ENCODE data around the gene TSPO. TPM values are rescaled to one million over a fixed set of nuclear protein-coding genes. Genes with fewer than 3 reads are reported as not detected.

TSPO gene
- total RNA-seq, 4 donors from 2014 or later, result 276 to 910 (median 610) TPM

- TF ChIP-seq, protein P1, sequence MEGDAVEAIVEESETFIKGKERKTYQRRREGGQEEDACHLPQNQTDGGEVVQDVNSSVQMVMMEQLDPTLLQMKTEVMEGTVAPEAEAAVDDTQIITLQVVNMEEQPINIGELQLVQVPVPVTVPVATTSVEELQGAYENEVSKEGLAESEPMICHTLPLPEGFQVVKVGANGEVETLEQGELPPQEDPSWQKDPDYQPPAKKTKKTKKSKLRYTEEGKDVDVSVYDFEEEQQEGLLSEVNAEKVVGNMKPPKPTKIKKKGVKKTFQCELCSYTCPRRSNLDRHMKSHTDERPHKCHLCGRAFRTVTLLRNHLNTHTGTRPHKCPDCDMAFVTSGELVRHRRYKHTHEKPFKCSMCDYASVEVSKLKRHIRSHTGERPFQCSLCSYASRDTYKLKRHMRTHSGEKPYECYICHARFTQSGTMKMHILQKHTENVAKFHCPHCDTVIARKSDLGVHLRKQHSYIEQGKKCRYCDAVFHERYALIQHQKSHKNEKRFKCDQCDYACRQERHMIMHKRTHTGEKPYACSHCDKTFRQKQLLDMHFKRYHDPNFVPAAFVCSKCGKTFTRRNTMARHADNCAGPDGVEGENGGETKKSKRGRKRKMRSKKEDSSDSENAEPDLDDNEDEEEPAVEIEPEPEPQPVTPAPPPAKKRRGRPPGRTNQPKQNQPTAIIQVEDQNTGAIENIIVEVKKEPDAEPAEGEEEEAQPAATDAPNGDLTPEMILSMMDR (IDR thresholded peaks at IDR 0.05; ENCODE audit: low read depth), result no peak
These were observed 12.0 kb downstream of the TSPO start for GRCh38 chr22:43163241-43163795.

- TF ChIP-seq, protein P1 (IDR thresholded peaks at IDR 0.05; ENCODE audit: low read depth), result no peak
These were observed 13.3 kb downstream of the TSPO start for GRCh38 chr22:43164636-43165035.

GRCh38 chr22:43166132-43166930 is 15.0 kb downstream of the TSPO start:
- TF ChIP-seq, protein P1 (IDR thresholded peaks at IDR 0.05; ENCODE audit: low read depth), result no peak

DNA sequence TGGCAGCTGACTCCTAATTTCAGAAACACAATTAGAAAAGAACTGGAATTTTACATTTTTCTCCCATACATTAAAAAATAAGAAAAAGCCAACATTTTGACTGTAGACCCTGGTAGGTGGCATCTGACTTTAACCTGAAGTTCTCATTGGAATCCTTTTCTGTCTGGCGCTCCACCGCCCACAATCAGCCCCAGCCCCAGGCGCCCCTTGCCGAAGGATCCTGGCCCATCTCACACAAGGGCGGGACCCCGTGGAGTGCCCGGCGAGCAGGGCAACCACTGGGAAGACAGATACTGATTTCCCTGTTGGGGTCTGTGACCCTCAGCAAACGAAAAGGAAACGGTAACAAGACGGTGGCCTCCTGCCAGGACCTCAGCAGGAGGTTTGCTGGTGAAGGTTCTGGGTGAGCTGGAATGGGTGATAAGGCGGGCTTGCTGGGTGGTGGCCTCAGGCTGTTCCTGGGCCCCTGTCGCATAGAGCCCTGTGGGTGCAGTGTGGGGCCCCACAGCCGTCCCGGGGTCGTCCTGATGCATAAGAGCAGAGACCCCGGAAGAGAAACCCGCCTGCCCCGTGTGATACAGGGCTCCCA is 15.7 kb downstream of the TSPO start:
- TF ChIP-seq, protein P1 (IDR thresholded peaks at IDR 0.05; ENCODE audit: low read depth), result no peak

- TF ChIP-seq, protein P1 (IDR thresholded peaks at IDR 0.05; ENCODE audit: low read depth), result no peak
These were observed 17.3 kb downstream of the TSPO start for GRCh38 chr22:43168471-43169309.

GRCh38 chr22:43169310-43170130 is 18.2 kb downstream of the TSPO start:
- TF ChIP-seq, protein P1 (IDR thresholded peaks at IDR 0.05; ENCODE audit: low read depth), result no peak

Data from subcutaneous adipose tissue (tissue), 4 donors.